Left ventricle myocardium inferior (tissue), 1 donor: ENCODE data around the gene SLC25A48. TPM values are rescaled to one million over a fixed set of nuclear protein-coding genes. Genes with fewer than 3 reads are reported as not detected.

Experiments used
- DNase-seq: peaks from one replicate; pipeline ENCODE4 v3.0.0-alpha.2; 2020
- H3K27ac ChIP-seq: fragments of 200-600 bp; replicated peaks from 2 replicates; pipeline ENCODE4 v1.8.0; 2021
- H3K27me3 ChIP-seq: fragments of 200-600 bp; 2 replicates; pipeline ENCODE4 v1.8.0; 2021; ENCODE audit warnings: low read depth
- H3K36me3 ChIP-seq: fragments of 200-600 bp; 2 replicates; pipeline ENCODE4 v1.8.0; 2021
- H3K4me1 ChIP-seq: fragments of 200-600 bp; 2 replicates; pipeline ENCODE4 v1.8.0; 2021
- H3K4me3 ChIP-seq: fragments of 200-600 bp; 2 replicates; pipeline ENCODE4 v1.8.0; 2021; ENCODE audit warnings: mild to moderate bottlenecking, moderate library complexity
- H3K9me3 ChIP-seq: fragments of 200-600 bp; replicated peaks from 2 replicates; pipeline ENCODE4 v1.8.0; 2021
- intact Hi-C: fragments of 100-400 bp; cut with micrococcal nuclease; formaldehyde crosslinking; loops from one replicate; pipeline ENCODE4 v1.11.0; 2022
- total RNA-seq: library from RNA; stranded (reverse); fragmentation: NEBNext Ultra II Directional; extraction: Animal tissue kit (Norgen Biotek cat#: 25700); gene quantifications from one replicate; pipeline ENCODE4 v1.2.1, GENCODE V29; 2021
- TF ChIP-seq, protein P1 (sequence below): fragments of 200-600 bp; IDR thresholded peaks from 2 replicates; pipeline ENCODE4 v1.8.0; 2021; ENCODE audit warnings: antibody characterized with exemption, mild to moderate bottlenecking, borderline replicate concordance
- donor health status: DM: no; HTN: yes; CAD: no; lungs with severe emphysema.

SLC25A48 gene
- total RNA-seq, 1 donor from 2014 or later, result not detected

DNA sequence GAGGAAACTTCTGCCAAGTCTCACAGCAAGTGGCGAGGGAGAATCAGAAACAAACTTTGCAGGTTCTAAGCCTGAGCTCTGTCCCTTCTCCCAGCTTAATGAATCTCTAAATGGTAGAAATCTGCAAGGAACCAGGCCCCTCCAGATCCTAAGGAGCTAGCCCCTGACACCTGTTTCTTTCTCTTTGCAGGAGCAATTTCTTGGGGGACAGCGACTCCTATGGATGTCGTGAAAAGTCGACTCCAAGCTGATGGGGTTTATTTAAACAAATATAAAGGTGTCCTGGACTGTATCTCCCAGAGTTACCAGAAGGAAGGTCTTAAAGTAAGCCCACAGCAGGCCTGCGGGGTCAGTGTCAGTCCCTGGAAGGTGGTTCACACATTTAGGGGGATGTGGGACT, 39.4 kb downstream of the SLC25A48 start:
- TF ChIP-seq, protein P1, sequence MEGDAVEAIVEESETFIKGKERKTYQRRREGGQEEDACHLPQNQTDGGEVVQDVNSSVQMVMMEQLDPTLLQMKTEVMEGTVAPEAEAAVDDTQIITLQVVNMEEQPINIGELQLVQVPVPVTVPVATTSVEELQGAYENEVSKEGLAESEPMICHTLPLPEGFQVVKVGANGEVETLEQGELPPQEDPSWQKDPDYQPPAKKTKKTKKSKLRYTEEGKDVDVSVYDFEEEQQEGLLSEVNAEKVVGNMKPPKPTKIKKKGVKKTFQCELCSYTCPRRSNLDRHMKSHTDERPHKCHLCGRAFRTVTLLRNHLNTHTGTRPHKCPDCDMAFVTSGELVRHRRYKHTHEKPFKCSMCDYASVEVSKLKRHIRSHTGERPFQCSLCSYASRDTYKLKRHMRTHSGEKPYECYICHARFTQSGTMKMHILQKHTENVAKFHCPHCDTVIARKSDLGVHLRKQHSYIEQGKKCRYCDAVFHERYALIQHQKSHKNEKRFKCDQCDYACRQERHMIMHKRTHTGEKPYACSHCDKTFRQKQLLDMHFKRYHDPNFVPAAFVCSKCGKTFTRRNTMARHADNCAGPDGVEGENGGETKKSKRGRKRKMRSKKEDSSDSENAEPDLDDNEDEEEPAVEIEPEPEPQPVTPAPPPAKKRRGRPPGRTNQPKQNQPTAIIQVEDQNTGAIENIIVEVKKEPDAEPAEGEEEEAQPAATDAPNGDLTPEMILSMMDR, result no peak
- H3K4me3 ChIP-seq, result no peak overlapping the region
- H3K4me1 ChIP-seq, result peaks cover 12% of the 10 kb centered on the region
- no peak for DNase-seq
- no peaks in the 10 kb centered on the region for H3K9me3 ChIP-seq
- no peak overlapping the region for H3K27ac ChIP-seq
- intact Hi-C loops, result no loop called here
- no peaks in the 10 kb centered on the region for H3K36me3 ChIP-seq
- peaks cover 10% of the 10 kb centered on the region for H3K27me3 ChIP-seq

DNA sequence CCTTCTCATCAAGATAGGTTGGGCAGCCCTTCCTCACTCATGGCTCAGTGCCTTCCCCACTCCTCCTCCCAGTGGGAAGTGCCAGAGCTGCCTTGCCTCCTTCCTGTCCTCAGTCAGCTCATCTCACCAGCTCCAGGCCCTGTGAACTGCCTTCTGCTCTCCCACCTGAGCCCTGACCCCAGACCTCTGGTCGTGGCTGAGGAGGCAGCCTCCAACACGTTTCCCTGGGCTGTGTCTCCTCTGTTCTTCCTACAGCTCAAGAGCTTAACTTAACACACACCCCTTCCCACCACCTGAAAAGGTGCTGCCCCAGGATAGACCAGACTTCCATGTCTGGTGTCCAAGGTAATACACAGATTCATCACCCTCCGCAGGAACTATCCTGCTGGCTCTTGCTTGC, 40.0 kb downstream of the SLC25A48 start:
- H3K27me3 ChIP-seq, result peaks cover 10% of the 10 kb centered on the region
- intact Hi-C loops, result no loop called here

DNA sequence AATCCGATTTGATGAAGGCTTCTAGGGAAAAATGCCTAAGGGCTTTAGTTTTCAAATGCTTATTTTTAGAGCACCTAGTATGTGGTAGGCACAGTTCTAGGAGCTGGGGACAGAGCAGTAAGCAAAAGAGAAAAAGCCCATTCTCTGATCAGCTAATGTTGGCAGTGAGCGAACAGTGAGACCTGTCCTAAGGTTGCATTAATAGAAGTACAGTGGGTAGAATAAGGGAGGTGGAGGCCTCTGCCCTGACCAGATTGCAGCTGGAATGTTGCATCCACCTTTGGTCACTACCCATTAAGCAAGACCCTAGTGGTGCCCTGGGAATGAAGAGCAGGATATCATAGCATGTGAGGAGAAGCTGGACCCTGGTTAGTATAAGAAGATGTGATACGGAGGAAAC, 41.1 kb downstream of the SLC25A48 start:
- DNase-seq, result no peak
- Histone ChIP-seq H3K4me3 (no peak overlapping the region), H3K27me3 (peaks cover 16% of the 10 kb centered on the region), H3K9me3 (no peaks in the 10 kb centered on the region), H3K4me1 (peaks cover 12% of the 10 kb centered on the region), H3K36me3 (no peaks in the 10 kb centered on the region), H3K27ac (no peak overlapping the region)
- TF ChIP-seq, protein P1, result no peak
- intact Hi-C loops, result no loop called here

More for the DNA sequence above, 40.0 kb downstream of the SLC25A48 start:
- no peak for DNase-seq
- Histone ChIP-seq H3K4me3 (no peak overlapping the region), H3K27ac (no peak overlapping the region), H3K9me3 (no peaks in the 10 kb centered on the region), H3K36me3 (no peaks in the 10 kb centered on the region), H3K4me1 (peaks cover 12% of the 10 kb centered on the region)
- TF ChIP-seq, protein P1, result no peak

DNA sequence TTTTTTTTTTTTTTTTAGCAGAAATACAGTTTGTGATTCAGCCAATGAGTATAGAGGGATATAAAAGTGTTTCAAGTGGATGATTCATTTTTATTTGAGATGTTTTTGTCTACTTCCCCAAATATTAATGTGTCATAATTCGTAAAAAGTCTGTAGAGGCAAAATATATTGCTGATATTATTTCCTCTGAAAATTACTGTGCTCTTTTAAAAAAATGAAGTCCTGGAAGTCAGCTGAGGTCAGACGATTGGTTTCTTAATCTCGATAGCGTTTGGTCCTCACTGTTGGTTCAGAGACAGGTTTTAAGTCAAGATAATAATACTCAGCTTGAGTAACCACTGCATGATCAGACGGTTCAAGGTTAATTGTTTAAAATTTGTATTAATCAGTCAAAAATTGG, 41.7 kb downstream of the SLC25A48 start:
- TF ChIP-seq, protein P1, result no peak
- Histone ChIP-seq H3K27ac (no peak overlapping the region), H3K4me1 (peaks cover 12% of the 10 kb centered on the region), H3K27me3 (peaks cover 22% of the 10 kb centered on the region), H3K9me3 (no peaks in the 10 kb centered on the region), H3K4me3 (no peak overlapping the region), H3K36me3 (no peaks in the 10 kb centered on the region)
- DNase-seq, result no peak
- intact Hi-C loops, result no loop called here

DNA sequence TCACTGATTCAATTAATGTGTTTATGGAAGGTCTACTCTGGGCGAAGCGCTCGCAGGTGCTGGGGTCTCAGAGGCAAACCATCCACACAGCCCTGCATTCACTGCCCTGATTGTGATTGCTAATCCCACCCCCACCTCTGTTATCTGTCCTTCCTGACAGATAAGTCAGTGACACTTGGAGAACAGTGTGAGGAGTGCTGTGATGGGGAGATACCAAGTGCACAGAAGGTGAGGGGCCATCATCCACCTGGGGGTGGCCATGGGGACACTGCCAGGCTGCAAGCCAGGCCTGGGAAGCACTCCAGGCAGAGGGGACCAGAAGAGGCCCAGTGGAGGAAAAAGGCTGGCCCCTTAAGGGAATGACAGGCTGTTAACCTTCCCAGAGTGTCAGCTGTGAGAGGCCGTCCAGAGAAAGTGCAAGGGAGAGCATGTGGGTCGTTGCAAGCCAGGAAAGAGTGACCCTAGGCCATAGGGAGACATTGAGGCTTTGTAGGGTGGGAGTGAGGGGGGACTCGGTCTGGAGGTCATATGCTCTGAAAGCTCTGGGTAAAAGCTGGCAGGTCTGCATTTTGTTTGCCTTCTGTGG, 43.2 kb downstream of the SLC25A48 start:
- no peak for DNase-seq
- TF ChIP-seq, protein P1, result no peak
- no peaks in the 10 kb centered on the region for H3K9me3 ChIP-seq
- intact Hi-C loops, result no loop called here
- no peak overlapping the region for H3K4me3 ChIP-seq
- no peak overlapping the region for H3K27ac ChIP-seq
- H3K4me1 ChIP-seq, result peaks cover 12% of the 10 kb centered on the region
- H3K36me3 ChIP-seq, result no peaks in the 10 kb centered on the region
- peaks cover 32% of the 10 kb centered on the region for H3K27me3 ChIP-seq
